Stimulated activated CD4-positive, alpha-beta T cell treated with anti-CD3 and anti-CD28 coated beads, TNF-alpha, amount 100 ng/mL, for 24 hours (primary cell): ENCODE results near the gene MEIOSIN.

Source experiments
- DNase-seq, 3 experiments: peaks; one replicate each; pipeline ENCODE4 v3.0.0-alpha.2; 2020; ENCODE audit warnings: low read depth in 3 of 3

Gene MEIOSIN

DNA sequence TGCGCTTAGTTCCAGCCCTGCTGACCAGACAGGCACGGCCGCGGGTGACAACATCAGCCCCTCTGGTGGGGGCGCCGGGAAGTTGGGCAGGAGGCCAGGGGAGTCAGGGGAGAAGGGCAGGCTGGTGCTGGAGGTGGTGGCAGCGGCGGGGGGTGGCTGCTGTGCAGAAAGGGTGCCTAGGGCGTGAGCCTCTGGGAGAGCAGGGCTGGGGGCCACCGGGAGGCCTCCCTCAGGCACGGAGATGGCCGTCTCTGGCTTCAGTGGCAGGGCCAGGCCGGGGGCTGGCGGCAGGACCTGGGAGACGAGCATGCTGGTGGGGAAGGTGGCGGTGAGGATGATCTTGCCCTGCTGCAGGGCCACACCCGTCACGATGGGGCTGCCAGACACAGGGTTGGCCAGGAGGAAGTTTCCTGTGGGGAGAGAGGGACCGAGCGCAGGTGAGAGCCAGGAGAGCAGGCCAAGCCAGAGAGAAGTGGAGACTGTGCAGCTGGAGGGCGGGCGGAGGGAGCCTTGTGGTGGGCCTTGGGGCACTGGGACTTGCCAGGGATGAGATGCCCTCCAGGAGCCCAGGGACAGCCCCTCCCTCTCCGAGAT is 32.6 kb downstream of the MEIOSIN start:
- DNase-seq = no peak

DNA sequence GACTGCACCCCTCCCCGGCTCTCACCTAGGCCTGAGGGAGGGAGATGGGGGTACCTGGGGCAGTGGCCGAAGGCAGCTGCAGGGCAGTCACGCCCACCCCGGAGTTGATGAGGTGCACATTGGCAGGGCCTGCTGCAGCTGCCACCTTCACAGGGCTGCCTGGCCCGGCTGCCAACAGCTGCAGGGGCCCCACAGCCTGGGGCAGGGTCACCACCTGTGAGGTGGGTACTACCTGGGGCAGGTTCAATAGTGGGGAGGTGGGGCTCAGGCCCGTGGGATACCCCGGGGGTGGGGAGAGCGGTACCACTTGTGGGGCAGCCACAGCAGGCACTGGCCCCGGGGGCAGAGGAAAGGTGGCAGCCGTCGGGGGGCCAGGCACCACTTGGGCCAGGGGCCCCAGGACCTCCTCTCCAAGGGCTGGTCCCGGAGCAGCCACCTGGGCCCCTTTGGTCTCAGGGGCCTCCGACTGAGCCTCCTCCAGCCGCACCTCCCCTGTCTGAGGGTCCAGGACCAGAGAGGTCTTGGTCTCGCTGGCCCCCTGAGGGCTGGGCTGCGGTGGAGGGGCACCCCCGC is 33.1 kb downstream of the MEIOSIN start:
- no peak for DNase-seq

GRCh38 chr19:45766869-45767346 is 33.7 kb downstream of the MEIOSIN start:
- DNase-seq = no peak

DNA sequence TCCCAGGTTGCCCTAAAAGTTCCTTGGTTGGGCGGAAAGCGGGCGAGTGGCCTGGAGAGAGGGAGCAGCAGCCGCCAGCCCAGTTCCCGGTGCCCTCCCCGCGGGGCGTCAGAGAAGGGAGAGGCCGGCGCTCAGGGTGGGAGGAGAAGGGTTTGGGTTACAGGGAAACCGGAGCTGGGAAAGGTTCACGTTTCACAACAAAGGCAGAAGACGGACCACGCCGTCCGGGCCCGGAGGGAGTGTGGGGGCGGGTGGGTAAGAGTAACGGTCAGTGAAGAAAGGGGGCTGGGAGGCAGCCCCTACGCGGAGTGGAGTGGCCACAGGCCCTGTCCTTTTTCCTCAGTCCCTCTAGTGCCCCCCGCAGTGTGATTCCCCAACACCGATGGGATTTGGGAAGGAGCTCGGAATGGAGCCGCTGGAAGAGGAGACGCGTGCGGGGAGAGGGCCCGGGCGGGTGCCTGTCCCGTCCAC is 34.2 kb downstream of the MEIOSIN start:
- DNase-seq = no peak

GRCh38 chr19:45767881-45768654 is 34.8 kb downstream of the MEIOSIN start:
- DNase-seq = peak in 1 of 3 experiments; percentile 21

DNA sequence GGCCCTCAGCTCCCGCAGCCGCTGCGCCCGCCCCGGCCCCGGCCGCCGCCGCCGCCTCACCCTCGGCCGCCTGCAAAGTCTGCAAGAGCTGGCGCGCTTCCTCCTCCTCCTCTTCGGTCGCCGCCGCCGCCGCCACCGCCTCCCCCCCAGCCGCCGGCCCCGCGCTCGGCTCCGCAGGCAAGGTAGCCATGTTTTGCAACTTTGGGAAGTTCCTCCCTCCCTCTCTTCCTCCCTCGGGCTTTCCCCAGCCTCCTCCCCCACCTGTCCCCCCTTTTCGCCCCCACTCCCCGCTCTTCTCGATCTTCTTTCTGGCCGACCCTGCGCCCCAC is 35.4 kb downstream of the MEIOSIN start:
- DNase-seq = peak in 1 of 3 experiments; percentile 38

DNA sequence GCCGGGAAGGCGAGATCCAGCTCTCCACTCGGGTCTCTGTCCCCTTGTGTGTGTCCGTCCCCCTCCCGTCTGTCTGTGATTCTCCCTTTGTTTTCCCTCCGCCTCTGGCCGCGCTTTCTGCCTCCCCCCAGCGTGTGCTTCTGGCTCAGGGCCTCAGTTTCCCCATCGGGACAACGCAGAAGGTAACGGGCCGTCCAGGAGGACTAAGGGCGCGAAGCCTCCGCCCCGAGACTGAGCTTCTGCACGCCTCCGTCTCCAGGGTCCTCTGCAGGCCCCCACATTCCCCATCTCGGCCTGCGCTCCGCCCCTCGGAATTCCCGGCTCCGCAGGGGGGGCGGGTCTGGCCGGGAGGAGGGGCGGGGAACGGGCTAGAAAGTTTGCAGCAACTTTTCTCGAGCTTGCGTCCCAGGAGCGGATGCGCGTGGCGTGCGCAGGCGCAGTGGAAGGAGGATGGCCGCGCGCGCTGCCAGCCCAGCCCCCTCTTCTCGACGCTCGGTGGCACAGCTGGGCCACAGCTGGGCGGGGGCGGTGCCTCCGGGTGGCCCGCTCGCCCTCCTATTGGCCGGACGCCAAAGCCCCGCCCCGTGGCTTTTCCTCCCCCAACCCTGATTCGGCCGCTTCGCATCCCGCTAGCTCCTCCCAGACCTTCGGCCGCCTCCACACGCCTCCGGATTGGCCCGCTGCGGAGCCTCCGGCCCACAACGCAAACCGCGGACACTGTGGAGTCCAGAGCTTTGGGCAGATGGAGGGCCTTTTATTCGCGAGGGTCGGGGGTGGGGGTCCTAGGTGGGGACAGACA is 35.9 kb downstream of the MEIOSIN start, which contains the start of gene SIX5:
TSS of gene SIX5 (minus strand) at position 269 of the 799 bp plus-strand sequence. CDS start 408 bp downstream, outside the sequence.
- DNase-seq = peak; percentile 86 to 96 (median 89)

DNA sequence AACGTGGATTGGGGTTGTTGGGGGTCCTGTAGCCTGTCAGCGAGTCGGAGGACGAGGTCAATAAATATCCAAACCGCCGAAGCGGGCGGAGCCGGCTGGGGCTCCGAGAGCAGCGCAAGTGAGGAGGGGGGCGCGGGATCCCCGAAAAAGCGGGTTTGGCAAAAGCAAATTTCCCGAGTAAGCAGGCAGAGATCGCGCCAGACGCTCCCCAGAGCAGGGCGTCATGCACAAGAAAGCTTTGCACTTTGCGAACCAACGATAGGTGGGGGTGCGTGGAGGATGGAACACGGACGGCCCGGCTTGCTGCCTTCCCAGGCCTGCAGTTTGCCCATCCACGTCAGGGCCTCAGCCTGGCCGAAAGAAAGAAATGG is 36.6 kb downstream of the MEIOSIN start:
- no peak for DNase-seq

DNA sequence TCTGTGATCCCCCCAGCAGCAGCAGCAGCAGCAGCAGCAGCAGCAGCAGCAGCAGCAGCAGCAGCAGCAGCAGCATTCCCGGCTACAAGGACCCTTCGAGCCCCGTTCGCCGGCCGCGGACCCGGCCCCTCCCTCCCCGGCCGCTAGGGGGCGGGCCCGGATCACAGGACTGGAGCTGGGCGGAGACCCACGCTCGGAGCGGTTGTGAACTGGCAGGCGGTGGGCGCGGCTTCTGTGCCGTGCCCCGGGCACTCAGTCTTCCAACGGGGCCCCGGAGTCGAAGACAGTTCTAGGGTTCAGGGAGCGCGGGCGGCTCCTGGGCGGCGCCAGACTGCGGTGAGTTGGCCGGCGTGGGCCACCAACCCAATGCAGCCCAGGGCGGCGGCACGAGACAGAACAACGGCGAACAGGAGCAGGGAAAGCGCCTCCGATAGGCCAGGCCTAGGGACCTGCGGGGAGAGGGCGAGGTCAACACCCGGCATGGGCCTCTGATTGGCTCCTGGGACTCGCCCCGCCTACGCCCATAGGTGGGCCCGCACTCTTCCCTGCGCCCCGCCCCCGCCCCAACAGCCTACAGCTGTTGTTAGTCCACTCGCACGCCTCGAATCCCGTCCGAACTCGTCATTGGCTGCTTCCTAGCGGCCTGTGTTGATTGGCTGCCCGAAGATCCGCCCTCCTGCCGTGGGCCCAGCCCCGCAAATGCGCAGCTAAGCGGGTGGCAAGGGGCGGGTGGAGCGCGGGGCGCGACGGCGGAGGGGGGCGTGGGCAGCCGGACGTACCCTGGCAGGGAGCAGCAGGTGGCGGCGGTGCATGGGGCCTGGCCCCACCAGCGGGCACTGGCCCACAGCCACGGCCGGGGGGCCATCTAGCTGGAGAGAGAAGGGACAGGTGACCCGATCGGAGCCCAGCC is 37.2 kb downstream of the MEIOSIN start:
- peak; percentile 76 to 89 (median 78) for DNase-seq

DNA sequence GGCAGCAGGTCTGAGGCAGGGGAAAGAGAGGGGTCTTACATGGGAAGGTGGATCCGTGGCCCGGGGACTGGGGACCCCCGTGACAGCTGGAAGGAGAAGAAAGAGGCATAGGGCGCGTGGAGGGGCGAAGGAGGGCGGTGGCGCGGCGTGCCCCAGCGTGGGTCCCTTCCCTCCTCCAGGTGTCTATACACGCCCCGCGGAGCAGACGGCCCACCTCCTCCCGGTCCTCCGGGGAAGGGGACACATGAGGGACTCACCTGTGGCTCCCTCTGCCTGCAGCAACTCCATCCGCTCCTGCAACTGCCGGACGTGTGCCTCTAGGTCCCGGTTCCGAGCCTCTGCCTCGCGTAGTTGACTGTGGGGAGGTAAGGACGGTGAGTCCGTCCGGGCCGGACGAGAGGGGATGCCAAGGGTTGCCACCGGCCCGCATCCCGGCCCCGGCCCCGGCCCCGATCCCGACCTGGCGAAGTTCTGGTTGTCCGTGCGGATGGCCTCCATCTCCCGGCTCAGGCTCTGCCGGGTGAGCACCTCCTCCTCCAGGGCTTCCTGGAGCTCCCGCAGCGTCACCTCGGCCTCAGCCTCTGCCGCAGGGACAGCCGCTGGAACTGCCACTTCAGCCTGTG is 38.2 kb downstream of the MEIOSIN start:
- DNase-seq = no peak

DNA sequence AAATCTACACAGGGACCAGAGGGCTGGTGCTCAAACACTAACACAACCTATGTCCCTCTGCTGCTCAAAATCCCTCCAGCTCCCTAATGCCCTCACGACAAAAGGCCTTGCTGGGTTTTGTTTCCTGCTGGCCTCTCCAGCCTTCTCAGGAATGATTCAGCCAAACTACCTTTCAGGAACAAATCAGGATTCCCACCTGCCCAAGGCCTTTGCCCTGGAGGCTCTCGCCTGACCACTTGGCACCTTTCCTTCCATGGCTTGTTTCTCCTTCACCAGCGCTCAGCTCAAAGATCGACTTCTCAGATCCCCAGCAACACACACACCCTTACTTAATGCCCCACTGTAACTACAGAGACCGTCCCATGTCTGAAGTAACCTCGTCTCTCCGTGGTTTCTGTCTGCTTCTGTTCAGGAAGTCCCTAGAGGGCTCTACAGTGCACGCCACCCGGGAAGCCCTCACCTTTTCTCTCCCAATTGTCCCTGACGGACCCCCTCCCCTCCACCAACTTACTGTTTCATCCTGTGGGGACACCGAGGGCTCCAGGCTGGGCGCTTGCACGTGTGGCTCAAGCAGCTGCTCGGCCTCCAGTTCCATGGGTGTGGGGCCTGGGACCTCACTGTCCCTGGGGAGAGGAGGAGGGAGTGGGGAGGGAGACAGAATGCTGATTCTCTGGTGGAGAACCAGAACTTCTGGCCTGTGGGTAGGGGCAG is 39.0 kb downstream of the MEIOSIN start:
- DNase-seq = no peak

DNA sequence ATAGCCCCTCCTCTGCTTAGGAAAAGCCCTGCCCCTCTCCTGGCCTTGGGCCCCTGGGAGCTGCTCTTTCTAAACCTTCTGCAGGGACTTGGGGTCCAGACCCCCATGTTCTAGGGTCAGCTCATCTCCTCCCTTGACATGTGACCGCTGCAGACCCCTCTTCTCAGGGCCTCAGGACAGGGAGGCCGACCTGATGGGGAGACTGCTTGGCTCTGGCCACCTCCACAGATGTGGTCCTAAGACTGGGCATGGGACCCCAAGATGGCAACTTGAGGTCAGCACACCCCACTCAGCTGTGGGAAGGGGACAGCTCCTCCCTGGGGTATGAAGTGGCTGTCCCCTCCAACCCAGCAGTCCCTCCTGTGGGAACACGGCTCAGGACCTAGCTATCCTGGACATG is 39.7 kb downstream of the MEIOSIN start:
- DNase-seq = no peak

- DNase-seq = no peak
These were observed 40.1 kb downstream of the MEIOSIN start for GRCh38 chr19:45773384-45773783.

- no peak for DNase-seq
These were observed 41.5 kb downstream of the MEIOSIN start for GRCh38 chr19:45774765-45775164.

GRCh38 chr19:45777395-45777961 is 44.2 kb downstream of the MEIOSIN start:
- DNase-seq = no peak

DNA sequence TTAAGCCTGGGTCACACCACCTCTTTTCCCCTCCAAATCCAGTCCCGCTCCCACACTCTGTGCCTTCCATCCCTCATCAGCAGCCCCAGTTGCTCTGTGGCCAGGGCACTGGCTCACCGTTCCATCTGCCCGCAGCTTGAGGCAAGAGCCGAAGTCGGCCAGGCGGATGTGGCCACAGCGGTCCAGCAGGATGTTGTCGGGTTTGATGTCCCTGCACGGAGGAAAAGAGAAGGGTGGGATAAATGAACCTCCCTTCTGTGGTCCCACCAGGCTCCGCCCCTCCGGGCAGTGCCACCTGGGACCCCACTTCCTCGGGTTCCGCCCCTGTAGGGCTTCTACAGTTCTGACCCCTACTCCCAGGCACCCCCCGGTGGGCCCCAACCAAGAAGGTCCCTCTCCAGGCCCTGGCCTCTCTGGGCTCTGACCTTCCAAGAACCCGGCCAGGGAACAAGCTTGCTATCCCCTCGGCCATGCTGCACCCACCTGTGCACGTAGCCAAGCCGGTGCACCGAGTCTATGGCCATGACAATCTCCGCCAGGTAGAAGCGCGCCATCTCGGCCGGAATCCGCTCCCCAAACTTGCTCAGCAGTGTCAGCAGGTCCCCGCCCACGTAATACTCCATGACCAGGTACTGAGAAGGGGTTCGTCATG is 44.9 kb downstream of the MEIOSIN start:
- DNase-seq = no peak

GRCh38 chr19:45779231-45780145 is 46.2 kb downstream of the MEIOSIN start:
- DNase-seq = peak; percentile 76 to 97 (median 81)

- no peak for DNase-seq
These were observed 46.9 kb downstream of the MEIOSIN start for GRCh38 chr19:45780146-45780447.
